Panc1 (cell line): ENCODE results near the gene KCNQ1. TPM values are rescaled to one million over a fixed set of nuclear protein-coding genes. Genes with fewer than 3 reads are reported as not detected.

Source experiments
- ATAC-seq: fragments of 200-7000 bp; cut with Tn5 transposase; 2 replicates; pipeline ENCODE4 v1.9.1; 2020; ENCODE audit warnings: mild to moderate bottlenecking, moderate library complexity
- BruUV-seq: library from RNA; stranded (reverse); fragments of 400-500 nt; replicated peaks from 2 replicates; lab custom pipeline; 2021; lab: Mats Ljungman, UMichigan
- CTCF ChIA-PET: fragments of 300-600 bp; sonication (Branson Sonifier 250); formaldehyde crosslinking; loops from one replicate; lab custom pipeline; 2022; ENCODE audit warnings: antibody characterized with exemption; lab: Charles Lee
- POLR2A ChIA-PET: fragments of 300-600 bp; sonication (Branson Sonifier 250); formaldehyde crosslinking; loops from one replicate; lab custom pipeline; 2022; ENCODE audit warnings: antibody characterized with exemption; lab: Charles Lee
- DNase-seq: peaks from one replicate; pipeline ENCODE4 v3.0.0-alpha.2; 2010; ENCODE audit warnings: low read depth, low spot score
- H3K27ac ChIP-seq: 2 replicates; pipeline ENCODE4 v1.5.1; 2011; ENCODE audit warnings: mild to moderate bottlenecking, low read length, inconsistent platforms
- H3K27me3 ChIP-seq: fragments of 200-500 bp; sonication (Bioruptor generic); 2 replicates; pipeline ENCODE4 v1.6.0; 2014; ENCODE audit warnings: low read length, inconsistent platforms; ENCODE audit not compliant: control insufficient read depth, insufficient read depth
- H3K36me3 ChIP-seq: fragments of 200-500 bp; sonication (Bioruptor generic); 2 replicates; pipeline ENCODE4 v1.5.1; 2014; ENCODE audit warnings: inconsistent platforms, mild to moderate bottlenecking, low read length, moderate library complexity; ENCODE audit not compliant: control insufficient read depth, insufficient read depth
- H3K4me1 ChIP-seq: 2 replicates; pipeline ENCODE4 v1.5.1; 2011; ENCODE audit warnings: inconsistent platforms, mild to moderate bottlenecking, low read length, moderate library complexity; ENCODE audit not compliant: control insufficient read depth, insufficient read depth
- H3K4me3 ChIP-seq, 2 experiments: 2 replicates each; pipeline ENCODE4 v1.5.1; 2011 to 2012; ENCODE audit warnings: low read depth in 2 of 2, low read length in 2 of 2, mild to moderate bottlenecking in 2 of 2, inconsistent platforms in 1 of 2, moderate library complexity in 1 of 2
- H3K9me3 ChIP-seq: fragments of 200-500 bp; sonication (Bioruptor generic); 2 replicates; pipeline ENCODE4 v1.5.1; 2014; ENCODE audit warnings: low read depth, mild to moderate bottlenecking, inconsistent platforms, low read length, moderate library complexity; ENCODE audit not compliant: control insufficient read depth, insufficient read depth
- CTCF ChIP-seq: fragments of 450-650 bp; IDR thresholded peaks from 2 replicates; pipeline ENCODE4 v1.5.1; 2017; ENCODE audit warnings: mild to moderate bottlenecking
- POLR2AphosphoS5 ChIP-seq: IDR thresholded peaks from 2 replicates; pipeline ENCODE4 v1.6.1; 2012; ENCODE audit warnings: mild to moderate bottlenecking, low read depth, low read length, moderate library complexity
- SIN3A ChIP-seq: IDR thresholded peaks from 2 replicates; pipeline ENCODE4 v1.6.1; 2012; ENCODE audit warnings: low read depth, mild to moderate bottlenecking, low read length, moderate library complexity, borderline replicate concordance; ENCODE audit not compliant: insufficient read depth
- TCF7L2 ChIP-seq: IDR thresholded peaks from 2 replicates; pipeline ENCODE4 v1.6.1; 2011; ENCODE audit warnings: mild to moderate bottlenecking, low read depth, low read length, inconsistent platforms
- in situ Hi-C: cut with HindIII; loops from 2 replicates; pipeline ENCODE4 v1.10.0; 2016; ENCODE audit warnings: low sequenced_read_pairs, low pct_unique_long_range_greater_than_20kb
- intact Hi-C: fragments of 100-400 bp; cut with micrococcal nuclease; formaldehyde crosslinking; loops from one replicate; pipeline ENCODE4 v1.10.0; 2022; ENCODE audit not compliant: unreplicated experiment
- total RNA-seq: library from RNA; stranded (reverse); gene quantifications from one replicate; pipeline ENCODE4 v1.2.1, GENCODE V29; 2021; ENCODE audit not compliant: unreplicated experiment
- TF ChIP-seq, protein P1 (sequence below), 2 experiments: IDR thresholded peaks; 2 replicates each; pipeline ENCODE4 v1.6.1; 2011 to 2012; ENCODE audit warnings: low read depth in 2 of 2, control low read depth in 1 of 2, low read length in 1 of 2, mild to moderate bottlenecking in 1 of 2, moderate library complexity in 1 of 2; ENCODE audit not compliant: insufficient read depth in 1 of 2

Gene KCNQ1
- total RNA-seq, 1 experiment from 2014 or later: 1.0 TPM

GRCh38 chr11:2481253-2481652, 36.4 kb downstream of the KCNQ1 start:
- intact Hi-C loops: no loop called here
- H3K4me3 ChIP-seq: no peak overlapping the region
- POLR2A ChIA-PET: no interaction called here
- no peak for ATAC-seq
- no peak overlapping the region for H3K27ac ChIP-seq
- H3K27me3 ChIP-seq: peaks cover 25% of the 10 kb centered on the region
- no peak for DNase-seq
- no peaks in the 10 kb centered on the region for H3K36me3 ChIP-seq
- BruUV-seq: no TSS peak
- H3K4me1 ChIP-seq: no peaks in the 10 kb centered on the region
- no peak for TF ChIP-seq TCF7L2
- no peak for TF ChIP-seq SIN3A
- TF ChIP-seq POLR2AphosphoS5: no peak
- no peak for TF ChIP-seq CTCF
- TF ChIP-seq, protein P1, sequence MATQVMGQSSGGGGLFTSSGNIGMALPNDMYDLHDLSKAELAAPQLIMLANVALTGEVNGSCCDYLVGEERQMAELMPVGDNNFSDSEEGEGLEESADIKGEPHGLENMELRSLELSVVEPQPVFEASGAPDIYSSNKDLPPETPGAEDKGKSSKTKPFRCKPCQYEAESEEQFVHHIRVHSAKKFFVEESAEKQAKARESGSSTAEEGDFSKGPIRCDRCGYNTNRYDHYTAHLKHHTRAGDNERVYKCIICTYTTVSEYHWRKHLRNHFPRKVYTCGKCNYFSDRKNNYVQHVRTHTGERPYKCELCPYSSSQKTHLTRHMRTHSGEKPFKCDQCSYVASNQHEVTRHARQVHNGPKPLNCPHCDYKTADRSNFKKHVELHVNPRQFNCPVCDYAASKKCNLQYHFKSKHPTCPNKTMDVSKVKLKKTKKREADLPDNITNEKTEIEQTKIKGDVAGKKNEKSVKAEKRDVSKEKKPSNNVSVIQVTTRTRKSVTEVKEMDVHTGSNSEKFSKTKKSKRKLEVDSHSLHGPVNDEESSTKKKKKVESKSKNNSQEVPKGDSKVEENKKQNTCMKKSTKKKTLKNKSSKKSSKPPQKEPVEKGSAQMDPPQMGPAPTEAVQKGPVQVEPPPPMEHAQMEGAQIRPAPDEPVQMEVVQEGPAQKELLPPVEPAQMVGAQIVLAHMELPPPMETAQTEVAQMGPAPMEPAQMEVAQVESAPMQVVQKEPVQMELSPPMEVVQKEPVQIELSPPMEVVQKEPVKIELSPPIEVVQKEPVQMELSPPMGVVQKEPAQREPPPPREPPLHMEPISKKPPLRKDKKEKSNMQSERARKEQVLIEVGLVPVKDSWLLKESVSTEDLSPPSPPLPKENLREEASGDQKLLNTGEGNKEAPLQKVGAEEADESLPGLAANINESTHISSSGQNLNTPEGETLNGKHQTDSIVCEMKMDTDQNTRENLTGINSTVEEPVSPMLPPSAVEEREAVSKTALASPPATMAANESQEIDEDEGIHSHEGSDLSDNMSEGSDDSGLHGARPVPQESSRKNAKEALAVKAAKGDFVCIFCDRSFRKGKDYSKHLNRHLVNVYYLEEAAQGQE (IDR thresholded peaks at IDR 0.05; ENCODE audit: insufficient read depth in 1 of 2, low read depth in 2 of 2, low read length in 1 of 2): no peak
- H3K9me3 ChIP-seq: no peaks in the 10 kb centered on the region
- CTCF ChIA-PET: no interaction called here
- in situ Hi-C loops: no loop called here

DNA sequence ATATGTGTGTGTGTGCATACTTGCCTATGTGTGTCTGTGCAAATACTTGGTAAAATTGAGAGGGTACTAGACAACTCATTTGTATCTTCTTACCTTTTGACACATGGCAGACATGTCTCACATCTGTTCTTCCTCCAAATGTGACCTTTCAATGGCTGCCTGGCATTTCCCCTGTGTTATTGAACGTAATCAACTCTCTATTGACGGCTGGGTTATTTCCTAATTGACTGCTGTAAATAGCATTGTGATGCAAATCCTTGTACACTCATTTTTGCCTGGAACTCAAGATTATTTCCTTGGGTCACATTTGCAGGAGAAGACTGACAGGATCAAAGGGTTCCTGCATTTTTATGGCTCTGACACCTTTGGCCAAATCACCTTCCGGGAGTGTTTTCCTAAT, 37.4 kb downstream of the KCNQ1 start:
- POLR2A ChIA-PET: no interaction called here
- TF ChIP-seq POLR2AphosphoS5 (no peak), TCF7L2 (no peak), CTCF (no peak), SIN3A (no peak)
- TF ChIP-seq, protein P1 (IDR thresholded peaks at IDR 0.05; ENCODE audit: insufficient read depth in 1 of 2, low read depth in 2 of 2, low read length in 1 of 2): no peak
- Histone ChIP-seq H3K4me1 (no peaks in the 10 kb centered on the region), H3K27ac (no peak overlapping the region), H3K9me3 (no peaks in the 10 kb centered on the region), H3K36me3 (no peaks in the 10 kb centered on the region), H3K27me3 (peaks cover 25% of the 10 kb centered on the region), H3K4me3 (no peak overlapping the region)
- BruUV-seq: no TSS peak
- CTCF ChIA-PET: no interaction called here
- no peak for DNase-seq
- in situ Hi-C loops (no loop called here), intact Hi-C loops (no loop called here)
- no peak for ATAC-seq
